Naive B cell (primary cell): Measurements from ENCODE around the gene DPH1. TPM values are rescaled to one million over a fixed set of nuclear protein-coding genes. Genes with fewer than 3 reads are reported as not detected.

ENCODE experiments used
- ATAC-seq, 2 donors: fragments of 150-1000 bp; cut with Tn5 transposase; 2 replicates each; pipeline ENCODE4 v1.10.0; 2021; ENCODE audit warnings: low read depth in 2 of 2, mild to moderate bottlenecking in 2 of 2, moderate library complexity in 2 of 2
- DNase-seq: peaks from one replicate; pipeline ENCODE4 v3.0.0; 2022
- H3K27ac Mint-ChIP-seq, 6 donors: one replicate each; pipeline ENCODE4 v1.8.0; 2020 to 2022; ENCODE audit warnings: mild to moderate bottlenecking in 6 of 6, mixed read lengths in 6 of 6, moderate library complexity in 5 of 6, inconsistent platforms in 2 of 6
- H3K27me3 Mint-ChIP-seq, 3 donors: one replicate each; pipeline ENCODE4 v1.8.0; 2021 to 2022; ENCODE audit warnings: mixed read lengths in 3 of 3, mild to moderate bottlenecking in 1 of 3
- H3K36me3 Mint-ChIP-seq, 2 donors: one replicate each; pipeline ENCODE4 v1.8.0; 2020 to 2022; ENCODE audit warnings: mixed read lengths in 2 of 2, inconsistent platforms in 1 of 2, mild to moderate bottlenecking in 1 of 2
- H3K4me1 Mint-ChIP-seq, 3 donors: one replicate each; pipeline ENCODE4 v1.8.0; 2020 to 2022; ENCODE audit warnings: mixed read lengths in 3 of 3, inconsistent platforms in 1 of 3, mild to moderate bottlenecking in 1 of 3, moderate library complexity in 1 of 3
- H3K4me3 Mint-ChIP-seq, 8 donors: one replicate each; pipeline ENCODE4 v1.8.0; 2020 to 2022; ENCODE audit warnings: mild to moderate bottlenecking in 8 of 8, mixed read lengths in 8 of 8, moderate library complexity in 8 of 8, inconsistent platforms in 2 of 8
- H3K9me3 Mint-ChIP-seq, 7 donors: one replicate each; pipeline ENCODE4 v1.8.0; 2020 to 2022; ENCODE audit warnings: mixed read lengths in 7 of 7, mild to moderate bottlenecking in 5 of 7, inconsistent platforms in 2 of 7, moderate library complexity in 1 of 7
- polyA plus RNA-seq, 6 donors: library from polyadenylated mRNA; unstranded; fragments of 300-500 nt; fragmentation: Illumina TruSeq; gene quantifications; one replicate each; pipeline ENCODE4 v1.2.3, GENCODE V29; 2021; ENCODE audit warnings: low read depth in 6 of 6

The DPH1 gene
- polyA plus RNA-seq, 6 donors from 2014 or later: 22.7 to 37.7 (median 29.7) TPM

DNA sequence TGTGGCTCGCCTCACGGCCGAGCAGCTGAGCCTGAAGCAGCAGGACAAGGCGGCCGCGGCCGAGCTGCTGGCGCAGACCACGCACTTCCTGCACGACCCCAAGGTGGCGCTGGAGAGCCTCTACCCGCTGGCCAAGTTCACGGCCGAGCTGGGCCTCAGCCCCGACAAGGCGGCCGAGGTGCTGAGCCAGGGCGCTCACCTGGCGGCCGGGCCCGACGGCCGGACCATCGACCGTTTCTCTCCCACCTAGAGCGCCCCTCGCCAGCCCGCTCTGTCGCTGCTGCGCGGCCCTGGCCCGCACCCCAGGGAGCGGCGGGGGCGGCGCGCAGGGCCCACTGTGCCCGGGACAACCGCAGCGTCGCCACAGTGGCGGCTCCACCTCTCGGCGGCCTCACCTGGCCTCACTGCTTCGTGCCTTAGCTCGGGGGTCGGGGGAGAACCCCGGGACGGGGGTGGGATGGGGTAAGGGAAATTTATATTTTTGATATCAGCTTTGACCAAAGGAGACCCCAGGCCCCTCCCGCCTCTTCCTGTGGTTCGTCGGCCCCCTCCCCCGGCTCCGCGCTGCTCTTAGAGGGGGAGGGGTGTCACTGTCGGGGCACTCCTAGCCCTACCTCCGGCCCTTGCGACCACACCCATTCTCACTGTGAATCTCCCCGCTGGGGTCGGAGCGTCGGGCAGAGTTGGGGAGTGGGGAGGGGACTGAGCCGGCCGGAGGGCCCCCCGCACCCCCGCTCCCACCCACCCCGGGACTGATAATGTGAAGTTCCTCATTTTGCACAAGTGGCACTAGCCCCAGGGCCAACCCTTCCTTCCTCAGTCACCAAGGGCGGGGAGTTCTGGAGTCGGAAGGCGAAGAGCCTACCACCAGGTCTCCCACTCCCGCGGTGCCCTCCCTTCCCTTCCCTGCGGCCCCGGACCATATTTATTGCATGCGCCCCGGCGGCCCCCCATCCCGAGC is 28.9 kb downstream of the DPH1 start:
- Mint-ChIP-seq H3K9me3 (no peaks in the 10 kb centered on the region), H3K4me3 (peak overlapping the region; percentile 73 to 88 (median 82)), H3K27ac (peak overlapping the region in 3 of 6 donors; percentile 42 to 91 (median 43)), H3K36me3 (peaks cover 7 to 8% of the 10 kb centered on the region in 2 donors), H3K4me1 (peaks cover 26 to 32% (median 27%) of the 10 kb centered on the region in 3 donors), H3K27me3 (peaks cover 3 to 26% (median 8%) of the 10 kb centered on the region in 3 donors)
- peak; percentile 53 to 55 for ATAC-seq
- DNase-seq: peak; percentile 63

DNA sequence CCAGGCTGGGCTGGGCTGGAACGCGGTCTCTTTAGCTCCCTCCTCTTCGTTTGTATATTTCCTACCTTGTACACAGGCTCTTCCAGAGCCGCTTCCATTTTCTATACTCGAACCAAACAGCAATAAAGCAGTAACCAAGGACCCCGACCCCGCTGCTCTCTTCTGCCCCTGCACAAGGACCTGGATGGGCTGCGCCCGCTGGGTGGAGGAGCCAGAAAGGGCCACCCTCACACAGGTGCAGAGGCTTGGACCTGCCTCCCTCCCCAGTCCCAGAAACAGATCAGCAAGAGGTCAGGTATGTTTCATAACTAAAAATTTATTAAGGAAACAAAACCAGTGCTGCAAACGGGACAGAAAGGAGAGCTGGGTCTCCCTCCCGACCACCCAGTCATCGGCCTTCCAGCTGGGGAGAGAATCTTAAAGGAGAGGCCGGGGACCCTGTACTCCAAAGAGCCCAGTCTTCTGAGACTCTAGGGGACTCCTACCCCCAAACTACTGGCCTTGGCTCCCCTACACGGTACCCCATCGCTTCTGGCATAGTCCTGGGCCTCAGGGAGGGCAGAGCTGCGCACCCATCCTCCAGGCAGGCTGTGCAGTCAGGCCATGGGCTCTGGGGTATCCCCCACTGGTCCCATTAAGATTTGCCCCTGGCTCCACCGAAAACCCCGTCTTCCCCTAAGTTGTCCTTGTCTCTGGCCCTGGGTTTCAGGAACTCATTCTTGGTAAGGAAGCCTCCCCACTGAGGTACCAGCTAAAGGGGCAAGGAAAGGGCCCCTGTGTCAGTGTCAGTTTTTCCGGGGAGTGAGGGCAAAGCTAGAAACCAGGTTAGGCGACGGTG is 29.8 kb downstream of the DPH1 start:
- Mint-ChIP-seq H3K4me1 (peaks cover 30 to 37% (median 35%) of the 10 kb centered on the region in 3 donors), H3K36me3 (peaks cover 10 to 15% of the 10 kb centered on the region in 2 donors), H3K27me3 (peaks cover 3 to 23% (median 8%) of the 10 kb centered on the region in 3 donors), H3K4me3 (peak overlapping the region; percentile 73 to 88 (median 82)), H3K9me3 (no peaks in the 10 kb centered on the region), H3K27ac (peak overlapping the region in 4 of 6 donors; percentile 43 to 92 (median 80))
- DNase-seq (no peak), ATAC-seq (no peak)

DNA sequence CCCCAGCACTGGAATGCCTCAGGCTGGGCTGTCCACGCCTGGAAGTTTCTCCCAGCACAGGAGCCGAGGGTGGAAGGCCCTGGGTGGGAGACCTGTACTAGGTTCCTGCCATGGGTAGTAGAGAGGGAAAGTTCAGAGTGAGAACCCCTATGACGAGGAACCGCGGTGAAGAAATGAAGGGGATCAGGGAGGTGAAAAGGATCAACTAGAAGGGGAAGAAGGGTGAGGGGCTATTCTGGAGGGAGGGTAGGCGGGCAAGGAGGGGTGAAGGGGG is 30.4 kb downstream of the DPH1 start:
- H3K4me1 Mint-ChIP-seq: peaks cover 33 to 40% (median 35%) of the 10 kb centered on the region in 3 donors
- H3K4me3 Mint-ChIP-seq: peak overlapping the region in 5 of 8 donors; percentile 32 to 86 (median 73)

DNA sequence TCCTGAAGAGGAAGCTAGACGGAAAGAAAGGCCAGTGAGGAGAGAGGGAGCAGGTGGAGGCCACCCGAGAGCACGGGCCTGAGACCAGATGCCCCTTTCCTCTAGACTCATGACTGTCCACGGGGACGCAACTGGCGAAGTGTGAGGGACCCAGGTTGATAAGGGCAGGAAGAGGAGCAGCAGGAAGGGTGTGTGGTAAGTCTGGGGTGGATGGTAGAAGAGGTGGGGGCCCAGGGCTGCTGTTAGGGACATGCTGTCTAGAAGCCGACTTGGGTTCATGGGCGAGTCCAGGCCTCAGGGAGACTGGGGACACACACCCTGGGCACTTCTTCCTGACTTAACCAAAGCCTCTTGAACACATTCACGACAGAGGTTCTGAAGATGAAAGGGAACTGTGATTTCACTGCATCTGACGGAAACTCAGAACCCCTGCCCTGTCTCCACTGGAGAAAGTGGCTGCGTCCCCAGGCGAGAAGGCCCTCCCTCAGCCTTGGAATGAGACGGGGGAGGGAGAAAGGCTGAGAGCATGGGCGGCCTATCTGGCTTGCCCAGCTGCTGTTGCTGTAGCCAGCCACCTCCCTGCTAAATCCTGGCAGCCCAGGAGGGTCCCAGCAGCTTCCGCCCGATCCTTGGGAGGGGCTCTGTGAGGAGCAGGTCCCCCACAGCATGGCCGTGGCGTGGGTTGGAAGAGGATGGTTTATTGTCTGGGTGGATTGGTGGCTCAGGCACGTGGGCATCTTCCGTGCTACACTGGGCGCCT is 30.9 kb downstream of the DPH1 start:
- peak overlapping the region in 2 of 8 donors; percentile 47 to 78 for H3K4me3 Mint-ChIP-seq
- ATAC-seq: no peak
- peaks cover 33 to 41% (median 35%) of the 10 kb centered on the region in 3 donors for H3K4me1 Mint-ChIP-seq
- DNase-seq: no peak
- H3K36me3 Mint-ChIP-seq: peaks cover 14 to 16% of the 10 kb centered on the region in 2 donors
- H3K27ac Mint-ChIP-seq: peak overlapping the region in 1 of 6 donors; percentile 91
- H3K27me3 Mint-ChIP-seq: peaks cover 3 to 23% (median 8%) of the 10 kb centered on the region in 3 donors
- H3K9me3 Mint-ChIP-seq: no peaks in the 10 kb centered on the region

More for the DNA sequence above, 30.4 kb downstream of the DPH1 start:
- DNase-seq: no peak
- no peaks in the 10 kb centered on the region for H3K9me3 Mint-ChIP-seq
- peak overlapping the region in 2 of 6 donors; percentile 33 to 91 for H3K27ac Mint-ChIP-seq
- H3K36me3 Mint-ChIP-seq: peaks cover 14 to 16% of the 10 kb centered on the region in 2 donors
- H3K27me3 Mint-ChIP-seq: peaks cover 3 to 23% (median 8%) of the 10 kb centered on the region in 3 donors
- ATAC-seq: no peak

DNA sequence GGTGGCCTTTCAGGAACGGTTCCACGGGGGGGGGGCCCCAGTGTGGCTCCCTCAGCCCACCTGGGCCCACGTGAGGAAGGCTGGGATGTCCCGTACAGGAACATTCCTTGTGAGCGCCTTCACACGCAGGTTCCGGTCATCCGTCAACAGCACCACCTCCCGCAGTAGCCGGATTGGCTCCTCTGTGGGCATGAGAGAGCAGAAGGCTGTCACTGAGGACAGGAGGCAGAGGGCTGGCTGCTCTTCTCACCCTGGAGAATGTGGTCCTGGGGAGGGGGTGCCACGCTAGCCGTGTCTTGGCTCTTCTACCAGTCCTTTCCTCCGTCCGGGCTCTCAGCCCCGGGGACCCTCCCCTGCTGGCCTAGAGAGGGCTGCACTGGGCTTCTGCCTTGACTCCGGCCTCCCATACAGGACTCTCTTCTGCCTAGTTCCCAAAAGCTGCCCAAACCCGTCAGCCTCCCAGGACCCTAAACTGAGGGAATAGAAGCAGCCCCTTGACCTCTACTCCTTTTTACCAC is 31.5 kb downstream of the DPH1 start:
- Mint-ChIP-seq H3K36me3 (peaks cover 14 to 20% of the 10 kb centered on the region in 2 donors), H3K4me3 (no peak overlapping the region), H3K4me1 (peaks cover 33 to 46% (median 33%) of the 10 kb centered on the region in 3 donors), H3K27me3 (peaks cover 3 to 23% (median 8%) of the 10 kb centered on the region in 3 donors), H3K9me3 (no peaks in the 10 kb centered on the region), H3K27ac (peak overlapping the region in 1 of 6 donors; percentile 42)
- ATAC-seq (no peak), DNase-seq (no peak)

DNA sequence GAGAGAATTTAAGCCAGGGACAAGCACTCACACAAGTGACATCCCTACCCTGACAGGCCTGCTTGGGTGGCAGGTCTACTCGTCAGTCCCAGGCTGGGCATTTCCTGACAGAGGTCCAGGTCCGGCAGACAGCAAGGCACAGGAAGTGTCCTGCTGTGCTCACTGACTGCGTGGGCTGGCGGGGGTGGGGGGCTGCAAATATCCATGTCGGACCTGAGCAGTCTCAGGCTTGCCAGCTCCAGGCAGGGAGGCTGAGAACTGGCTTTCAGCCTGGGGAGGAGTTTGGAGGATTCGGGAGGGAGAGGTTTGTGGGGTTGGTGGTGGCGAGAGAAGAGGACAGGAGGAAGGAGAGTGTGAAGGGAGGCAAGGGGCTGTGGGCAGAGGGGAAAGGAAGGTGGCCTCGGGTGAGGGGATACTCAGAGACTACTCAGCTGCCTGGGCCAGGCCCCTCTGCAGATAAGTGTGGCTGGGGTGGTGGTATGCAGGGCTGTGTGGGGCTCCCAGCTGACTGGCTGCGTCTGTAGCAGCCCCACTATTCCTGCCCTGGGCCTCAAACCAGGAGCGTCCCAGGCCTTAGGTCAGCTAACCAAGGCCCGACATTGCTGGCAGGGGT is 32.7 kb downstream of the DPH1 start:
- no peak for DNase-seq
- peaks cover 14 to 20% of the 10 kb centered on the region in 2 donors for H3K36me3 Mint-ChIP-seq
- peaks cover 31 to 46% (median 33%) of the 10 kb centered on the region in 3 donors for H3K4me1 Mint-ChIP-seq
- no peak for ATAC-seq
- no peaks in the 10 kb centered on the region for H3K9me3 Mint-ChIP-seq
- no peak overlapping the region for H3K4me3 Mint-ChIP-seq
- H3K27me3 Mint-ChIP-seq: peaks cover 3 to 23% (median 8%) of the 10 kb centered on the region in 3 donors
- H3K27ac Mint-ChIP-seq: peak overlapping the region in 1 of 6 donors; percentile 87

DNA sequence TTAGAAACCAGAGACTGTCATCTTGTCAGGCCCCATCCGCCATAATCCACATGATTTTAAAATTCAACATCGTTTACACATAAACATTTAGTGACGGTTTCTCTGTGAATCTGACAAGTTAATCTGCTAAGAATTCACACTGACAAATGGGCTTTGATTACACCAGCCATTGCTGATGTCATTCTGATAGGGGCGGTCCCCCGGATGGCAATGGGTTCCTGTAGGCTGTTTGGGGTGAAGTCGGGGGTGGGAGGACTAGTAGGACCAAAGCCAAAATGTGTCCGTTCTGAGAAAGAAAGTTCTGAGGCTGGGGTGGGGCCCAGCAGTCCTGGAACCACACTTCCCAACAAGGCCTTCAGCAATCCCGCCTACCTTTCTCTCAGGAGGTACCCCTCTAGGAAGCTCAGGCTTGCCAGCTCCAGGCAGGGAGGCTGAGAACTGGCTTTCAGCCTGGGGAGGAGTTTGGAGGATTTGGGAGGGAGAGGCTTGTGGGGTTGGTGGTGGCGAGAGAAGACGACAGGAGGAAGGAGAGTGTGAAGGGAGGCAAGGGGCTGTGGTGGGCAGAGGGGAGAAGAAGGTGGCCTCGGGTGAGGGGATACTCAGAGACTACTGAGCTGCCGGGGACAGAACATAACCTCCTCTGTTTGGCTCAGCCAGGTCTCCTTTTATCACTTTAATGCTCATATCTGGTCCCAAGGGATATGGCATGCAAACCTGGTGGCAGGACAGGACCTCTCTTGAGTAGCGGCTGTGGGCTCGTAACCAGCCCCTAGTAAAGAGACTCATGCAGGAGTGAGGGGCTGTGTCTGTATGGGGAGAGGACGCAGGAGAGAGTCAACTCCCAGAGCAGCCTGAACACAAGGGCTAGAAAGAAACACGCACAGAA is 33.6 kb downstream of the DPH1 start:
- Mint-ChIP-seq H3K4me3 (peak overlapping the region in 4 of 8 donors; percentile 34 to 74 (median 48)), H3K9me3 (no peaks in the 10 kb centered on the region), H3K27ac (peak overlapping the region in 2 of 6 donors; percentile 62 to 77), H3K27me3 (peaks cover 3 to 23% (median 8%) of the 10 kb centered on the region in 3 donors), H3K4me1 (peaks cover 31 to 46% (median 33%) of the 10 kb centered on the region in 3 donors), H3K36me3 (peaks cover 14 to 24% of the 10 kb centered on the region in 2 donors)
- no peak for DNase-seq
- ATAC-seq: no peak

DNA sequence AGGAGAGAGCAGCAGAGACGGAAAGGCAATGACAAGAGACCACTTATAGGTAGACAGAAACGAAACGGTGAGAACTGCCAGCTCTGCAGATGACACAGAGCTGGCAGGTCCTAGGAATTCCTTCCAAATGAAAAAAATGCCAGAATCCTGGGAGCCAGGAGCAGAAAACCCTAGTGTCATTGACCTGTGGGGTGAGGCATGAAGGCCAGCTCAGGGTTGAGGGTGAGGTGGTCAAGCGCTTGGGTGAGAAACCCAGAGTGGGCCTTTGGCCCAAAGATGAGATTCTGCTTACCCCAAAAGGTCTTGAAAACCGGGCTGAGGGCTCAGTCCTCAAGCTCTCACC is 34.2 kb downstream of the DPH1 start:
- H3K27me3 Mint-ChIP-seq: peaks cover 3 to 23% (median 8%) of the 10 kb centered on the region in 3 donors
- DNase-seq (no peak), ATAC-seq (no peak)
- peak overlapping the region in 4 of 8 donors; percentile 37 to 76 (median 74) for H3K4me3 Mint-ChIP-seq
- peaks cover 30 to 44% (median 33%) of the 10 kb centered on the region in 3 donors for H3K4me1 Mint-ChIP-seq
- peak overlapping the region in 2 of 6 donors; percentile 24 to 77 for H3K27ac Mint-ChIP-seq
- H3K36me3 Mint-ChIP-seq: peaks cover 14 to 24% of the 10 kb centered on the region in 2 donors
- H3K9me3 Mint-ChIP-seq: no peaks in the 10 kb centered on the region

DNA sequence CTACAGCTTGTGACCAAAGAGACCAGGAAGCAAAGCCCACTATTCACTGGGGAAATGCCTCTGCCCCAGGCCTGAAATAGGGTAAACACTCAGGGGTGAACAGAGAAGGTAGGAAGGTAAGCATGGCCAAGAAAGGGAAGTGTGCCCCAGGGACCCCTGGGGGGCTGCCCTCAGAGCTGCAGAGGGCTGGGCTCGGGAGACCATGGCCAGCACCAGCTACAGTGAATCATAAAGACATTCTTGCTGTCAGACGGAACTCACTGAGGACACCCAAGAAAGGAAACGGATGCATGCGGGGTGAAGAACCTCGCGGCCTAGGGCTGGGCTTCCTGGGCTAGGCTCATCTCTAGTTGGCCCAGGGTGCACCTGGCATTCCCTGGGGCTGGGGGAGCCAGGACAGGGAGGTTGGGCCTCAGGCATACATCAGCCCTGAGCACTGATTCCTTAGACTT is 34.6 kb downstream of the DPH1 start:
- peaks cover 14 to 24% of the 10 kb centered on the region in 2 donors for H3K36me3 Mint-ChIP-seq
- H3K27me3 Mint-ChIP-seq: peaks cover 3 to 19% (median 8%) of the 10 kb centered on the region in 3 donors
- DNase-seq (no peak), ATAC-seq (peak; percentile 66 to 71)
- peaks cover 25 to 40% (median 29%) of the 10 kb centered on the region in 3 donors for H3K4me1 Mint-ChIP-seq
- peak overlapping the region; percentile 77 to 96 (median 88) for H3K27ac Mint-ChIP-seq
- no peaks in the 10 kb centered on the region for H3K9me3 Mint-ChIP-seq
- peak overlapping the region in 7 of 8 donors; percentile 10 to 76 (median 59) for H3K4me3 Mint-ChIP-seq

DNA sequence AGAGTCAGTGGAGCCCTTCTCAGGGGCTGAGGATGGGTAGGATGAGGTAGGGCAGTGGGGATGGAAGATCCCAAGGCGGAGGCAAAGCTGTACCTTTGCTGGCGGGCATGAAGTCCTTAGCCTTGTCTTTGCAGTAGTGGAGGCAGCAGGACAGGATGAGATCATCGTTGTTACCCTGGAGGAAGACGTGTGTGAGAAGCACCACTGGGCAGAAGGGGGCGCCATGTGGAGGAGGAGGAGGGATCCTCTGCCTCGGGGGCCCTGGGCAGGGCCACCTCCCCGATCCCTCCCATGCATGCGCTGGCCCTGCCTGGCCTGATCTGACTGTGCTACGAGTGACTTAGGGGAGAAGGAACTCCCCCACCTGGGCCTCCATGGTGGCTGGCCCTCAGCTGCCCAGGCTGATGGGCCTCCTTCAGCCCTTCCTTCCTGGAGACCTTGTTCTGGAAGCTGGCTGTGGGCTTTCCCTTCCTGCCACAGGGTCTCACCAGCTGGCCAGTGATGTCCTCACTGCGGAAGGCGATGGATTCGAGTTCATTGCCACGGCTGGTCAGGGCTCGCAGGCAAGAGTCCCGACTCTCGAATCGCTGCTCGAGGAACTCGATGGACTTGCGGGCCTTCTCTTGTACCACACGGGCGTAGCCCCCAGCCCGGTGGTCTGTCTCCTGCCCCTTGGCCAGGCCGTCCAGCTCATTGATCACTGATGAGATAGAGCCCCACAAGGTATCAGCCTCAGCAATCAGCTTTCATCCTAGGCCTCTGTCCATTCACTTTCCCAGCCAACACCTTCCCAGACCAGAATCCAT is 35.2 kb downstream of the DPH1 start:
- Mint-ChIP-seq H3K27me3 (peaks cover 3 to 13% (median 8%) of the 10 kb centered on the region in 3 donors), H3K4me1 (peaks cover 21 to 33% (median 22%) of the 10 kb centered on the region in 3 donors), H3K27ac (peak overlapping the region in 5 of 6 donors; percentile 77 to 96 (median 88)), H3K36me3 (peaks cover 14 to 24% of the 10 kb centered on the region in 2 donors), H3K4me3 (peak overlapping the region in 6 of 8 donors; percentile 37 to 76 (median 62)), H3K9me3 (no peaks in the 10 kb centered on the region)
- DNase-seq (no peak), ATAC-seq (peak; percentile 35 to 42)
